Effector CD8-positive, alpha-beta T cell (primary cell): Measurements from ENCODE around the gene RC3H2.

ENCODE experiments used
- DNase-seq: peaks from one replicate; lab custom pipeline; 2025; lab: John Stamatoyannopoulos, UW

The RC3H2 gene

GRCh38 chr9:122800066-122801060, 104.8 kb downstream of the RC3H2 start, which contains the start of gene OR1K1:
Gene OR1K1, plus strand, starts transcription at chr9:122800123. Its CDS starts 0 bp downstream, at chr9:122800123.
- no peak for DNase-seq

GRCh38 chr9:122797316-122798063, 107.7 kb downstream of the RC3H2 start:
- DNase-seq, result no peak
